ENCODE results near the gene ADAT3. TPM values are rescaled to one million over a fixed set of nuclear protein-coding genes. Genes with fewer than 3 reads are reported as not detected.

ADAT3 gene
- total RNA-seq (2012; rRNA removed), result 0.28 and 0.36 TPM in 2 replicates
- 2.8 and 3.6 TPM in 2 replicates for polyA plus RNA-seq (2012; rRNA removed)
- 2.5 and 5.0 TPM in 2 replicates for polyA plus RNA-seq (2012; cell fraction: cytosol; rRNA removed)
- polyA plus RNA-seq (2012; cell fraction: nucleus; rRNA removed; ENCODE audit: low replicate concordance), result 4.0 and 16.1 TPM in 2 replicates
- Bru-seq, nascent RNA, result percentile 60 among the genes with signal in this experiment
- BruChase-seq, experiment 1, labeled RNA remaining after a 6-hour chase, result percentile 63 among the genes with signal in this experiment
- percentile 61 among the genes with signal in this experiment for BruChase-seq, experiment 2, labeled RNA remaining after a 2-hour chase
- long read RNA-seq, partial matches to known transcripts, result 1 of 5 reads
- long read RNA-seq, other reads (novel, unspliced or antisense), result 2 of 5 reads

GRCh38 chr19:1905110-1905862 is at the start of gene ADAT3, which contains the start of gene SCAMP4:
ADAT3 (plus strand) TSS chr19:1905399; CDS start chr19:1912048, 6,649 bp downstream.
SCAMP4 (plus strand) TSS chr19:1905399; CDS start chr19:1915020, 9,621 bp downstream.
- Histone ChIP-seq H3K9ac (ENCODE audit: low read depth, low read length) (peak within 1 kb of the TSS; percentile 77), H3K9me3 (ENCODE audit: control insufficient read depth, insufficient read depth, low read length) (no peaks in the 10 kb centered on the region), H2BK5ac (ENCODE audit: low read depth, low read length, poor library complexity, severe bottlenecking) (peak within 1 kb of the TSS; percentile 76), H2AK5ac (ENCODE audit: low read depth, low read length) (peak within 1 kb of the TSS; percentile 98), H3K4me1 (ENCODE audit: control insufficient read depth, insufficient read depth, low read length) (peaks cover 10% of the 10 kb centered on the region), H3K4ac (ENCODE audit: low read depth, low read length) (peak within 1 kb of the TSS; percentile 95), H2BK15ac (ENCODE audit: low read depth, low read length) (peak within 1 kb of the TSS; percentile 31; the same call in 1 of the 3 replicates), H3K27me3 (ENCODE audit: control insufficient read depth, insufficient read depth, low read length) (no peaks in the 10 kb centered on the region), H3K4me2 (ENCODE audit: low read depth, low read length) (peak within 1 kb of the TSS; percentile 87), H3K36me3 (ENCODE audit: control insufficient read depth, insufficient read depth, low read length) (peaks cover 2% of the 10 kb centered on the region; the same call in 1 of the 2 replicates), H3K56ac (ENCODE audit: extremely low read depth, insufficient read depth, low read length) (peak within 1 kb of the TSS; percentile 87), H4K8ac (ENCODE audit: low read depth in 2 of 2, low read length in 2 of 2) (peak within 1 kb of the TSS; percentile 90 to 99), H3K14ac (replicated peaks; ENCODE audit: low read depth, low read length) (peak within 1 kb of the TSS; percentile 91), H3K23ac (ENCODE audit: low read depth, low read length) (peak within 1 kb of the TSS; percentile 70), H4K91ac (ENCODE audit: insufficient read depth, low read depth, low read length) (peak within 1 kb of the TSS; percentile 85), H2BK120ac (ENCODE audit: low read depth, low read length) (peak within 1 kb of the TSS; percentile 30), H2AK9ac (replicated peaks; ENCODE audit: low read depth, low read length, poor library complexity) (peak within 1 kb of the TSS; percentile 100), H2AFZ (replicated peaks; ENCODE audit: low read length, poor library complexity) (peak within 1 kb of the TSS; percentile 97), H3K27ac (ENCODE audit: insufficient read depth, low read length) (peak within 1 kb of the TSS; percentile 76), H3K4me3 (ENCODE audit: insufficient read depth, low read depth, low read length) (peak within 1 kb of the TSS; percentile 62), H2BK20ac (ENCODE audit: low read depth, low read length) (0 out of 2 replicates have a peak within 1 kb of the TSS, but pooled peaks have one; percentile 3), H3K79me1 (ENCODE audit: low read depth in 1 of 2, low read length in 2 of 2) (peaks cover 17 to 44% of the 10 kb centered on the region in 2 experiments), H4K20me1 (ENCODE audit: insufficient read depth, low read length) (peaks cover 26% of the 10 kb centered on the region), H4K5ac (ENCODE audit: low read depth, low read length) (peak within 1 kb of the TSS; percentile 87), H3K18ac (ENCODE audit: low read depth, low read length) (peak within 1 kb of the TSS; percentile 25), H3K9me1 (ENCODE audit: insufficient read depth, low read length) (peaks cover 13% of the 10 kb centered on the region; the same call in 1 of the 2 replicates)
- CTCF ChIA-PET, result interaction anchor here (0.6 kb wide), 1 partner anchor 9 kb away, joined by 3 read pairs; no protein-coding TSS in a partner anchor
- WGBS, 2 experiments (ENCODE audit: extremely low coverage in 2 of 2, insufficient read length in 1 of 2), result 0% methylated on average over 42 of the region's 92 CpGs; no CpG with 5 or more reads in 1 of the 2 experiments
- POLR2A ChIA-PET (ENCODE audit: unreplicated experiment), result interaction anchor here (1.0 kb wide), 1 partner anchor 41 kb away, joined by 3 read pairs; no protein-coding TSS in a partner anchor
- peak; percentile 99 for DNase-seq
- BruUV-seq (replicated peaks), result no TSS peak
- in situ Hi-C loops (cut with MboI; ENCODE audit: low sequenced_read_pairs) (no loop called here), dilution Hi-C loops (cut with HindIII; ENCODE audit: low sequenced_read_pairs, unreplicated experiment) (no loop called here), intact Hi-C loops (cut with micrococcal nuclease) (loop anchor here (1.0 kb wide), 2 partner anchors 20 to 41 kb away; partner anchors contain the start of gene ABHD17A)
- peak; percentile 99 for ATAC-seq (ENCODE audit: low read depth)
- TF ChIP-seq RCOR1 (IDR thresholded peaks at IDR 0.05; ENCODE audit: insufficient replicate concordance, low read length) (peak; percentile 44), FOS (IDR thresholded peaks at IDR 0.05; ENCODE audit: low read depth, low read length) (no peak), CHD1 (IDR thresholded peaks at IDR 0.05; ENCODE audit: low read depth, low read length) (no peak), RFX5 (IDR thresholded peaks at IDR 0.05; ENCODE audit: low read depth, low read length) (0 out of 2 replicates have a peak, but pooled peaks have one; percentile 3), BHLHE40 (IDR thresholded peaks at IDR 0.05; ENCODE audit: low read depth, low read length) (peak; percentile 69), MAZ (IDR thresholded peaks at IDR 0.05; ENCODE audit: borderline replicate concordance, low read depth, low read length) (peak; percentile 99), NFE2L2 (IDR thresholded peaks at IDR 0.05; ENCODE audit: low read depth, low read length) (no peak), MXI1 (IDR thresholded peaks at IDR 0.05; ENCODE audit: borderline replicate concordance, low read depth, low read length) (peak; percentile 56; the same call in 1 of the 2 replicates), POLR2A (IDR thresholded peaks at IDR 0.05; ENCODE audit: low read depth, low read length) (peak; percentile 79), ELK1 (IDR thresholded peaks at IDR 0.05; ENCODE audit: borderline replicate concordance, low read depth, low read length) (0 out of 2 replicates have a peak, but pooled peaks have one; percentile 6), SMC3 (IDR thresholded peaks at IDR 0.05; ENCODE audit: low read depth, low read length) (no peak), MAFK (IDR thresholded peaks at IDR 0.05; ENCODE audit: low read depth, low read length) (no peak), RAD21 (IDR thresholded peaks at IDR 0.05; ENCODE audit: low read length) (no peak)

All from IMR-90 (cell line).